Pancreas (tissue), 10 donors: Measurements from ENCODE around the gene PLD4. TPM values are rescaled to one million over a fixed set of nuclear protein-coding genes. Genes with fewer than 3 reads are reported as not detected.

Experiments used
- ATAC-seq, 4 donors: fragments of 200-7000 bp; cut with Tn5 transposase; one replicate each; pipeline versions ENCODE4 v1.8.0 to v1.9.1; 2020; ENCODE audit warnings: mild to moderate bottlenecking in 4 of 4, moderate library complexity in 4 of 4
- DNase-seq, 6 donors: peaks; one replicate each; pipeline ENCODE4 v3.0.0-alpha.2; 2020
- FAIRE-seq: peaks from 2 replicates; lab custom pipeline; 2012; peaks lifted over from hg19 to GRCh38; lab: Jason Lieb, UNC
- H3K27ac ChIP-seq, 4 donors: fragments of 200-600 bp; sonication (generic); 1 replicate in 3 of 4; 2 replicates in 1 of 4; pipeline versions ENCODE4 v1.5.0 to v1.8.0; 2020
- H3K27me3 ChIP-seq, 4 donors: fragments of 200-600 bp; one replicate each; pipeline ENCODE4 v1.8.0; 2021
- H3K36me3 ChIP-seq, 3 donors: fragments of 200-600 bp; sonication (generic) in 1 of 3; one replicate each; pipeline versions ENCODE4 v1.5.0 to v1.8.0; 2020 to 2021
- H3K4me1 ChIP-seq, 3 donors: fragments of 200-600 bp; one replicate each; pipeline ENCODE4 v1.8.0; 2021
- H3K4me3 ChIP-seq, 4 donors: fragments of 200-600 bp; sonication (generic) in 2 of 4; one replicate each; pipeline versions ENCODE4 v1.5.0 to v1.8.0; 2020 to 2021
- H3K9me3 ChIP-seq, 4 donors: fragments of 200-600 bp; one replicate each; pipeline ENCODE4 v1.8.0; 2021
- CTCF ChIP-seq, 4 donors: fragments of 200-600 bp; sonication (generic) in 3 of 4; IDR thresholded peaks; one replicate each; pipeline versions ENCODE4 v1.5.0 to v1.8.0; 2021; ENCODE audit warnings: antibody characterized with exemption in 4 of 4
- WGBS, 2 donors: extraction: QIAGEN DNeasy Blood & Tissue Kit; methylation state at CpG; one replicate each; pipeline ENCODE4 v1.1.7; 2013; 5-methylcytosine and 5-hydroxymethylcytosine counted together
- intact Hi-C, 3 donors: fragments of 100-400 bp; cut with DNase I; formaldehyde crosslinking; loops; one replicate each; pipeline versions ENCODE4 v1.11.1 to v1.14.2; 2022
- polyA plus RNA-seq, 2 donors: library from polyadenylated mRNA; stranded (reverse); fragments of 200-250 nt; gene quantifications; one replicate each; pipeline ENCODE4 v1.2.3, GENCODE V29; 2013
- total RNA-seq, 6 donors: library from RNA; stranded (reverse); fragmentation: NEBNext Ultra II Directional in 4 of 6; extraction: Animal tissue kit (Norgen Biotek cat#: 25700) in 4 of 6; gene quantifications; one replicate each; pipeline versions ENCODE4 v1.2.1 to v1.2.4, GENCODE V29; 2021 to 2023
- donor health status: healthy with polysubstance abuse.
- donor health status: DM: no; HTN: no; CAD: no; lungs with moderate emphysema.
- donor health status: DM: no; HTN: no; CAD: no.
- donor health status: control.
- donor health status: control.
- donor health status: Bipolar disorder and iron deficiency.
- donor health status: DM: yes; HTN: yes; CAD: no.
- donor health status: DM: no; HTN: no; CAD: no.
- donor health status: DM: no; HTN: no; CAD: no.
- donor health status: DM: yes; HTN: yes; CAD: no.

Gene PLD4
- total and polyA plus RNA-seq, 8 donors, result 0.19 to 12.5 (median 0.52) TPM

GRCh38 chr14:104966981-104967385 lies 42.3 kb downstream of the PLD4 start:
- Histone ChIP-seq H3K27me3 (no peaks in the 10 kb centered on the region), H3K27ac (no peak overlapping the region), H3K4me3 (no peak overlapping the region), H3K36me3 (no peaks in the 10 kb centered on the region), H3K4me1 (no peaks in the 10 kb centered on the region), H3K9me3 (no peaks in the 10 kb centered on the region)
- 48 to 56% methylated on average over 6 to 8 of the region's 8 CpGs for WGBS, 2 donors
- intact Hi-C loops, result no loop called here
- no peak for TF ChIP-seq CTCF (IDR thresholded peaks at IDR 0.05)
- ATAC-seq (no peak), FAIRE-seq (no peak), DNase-seq (peak in 3 of 6 donors; percentile 28 to 68 (median 46))

- Histone ChIP-seq H3K36me3 (no peaks in the 10 kb centered on the region), H3K27me3 (no peaks in the 10 kb centered on the region), H3K9me3 (no peaks in the 10 kb centered on the region), H3K4me1 (peaks cover 3 to 4% (median 4%) of the 10 kb centered on the region in 3 donors), H3K4me3 (peak overlapping the region in 1 of 4 donors; percentile 23), H3K27ac (peak overlapping the region in 1 of 4 donors; percentile 30)
- intact Hi-C loops, result no loop called here
- ATAC-seq (peak; percentile 22 to 34 (median 30)), FAIRE-seq (no peak), DNase-seq (peak in 4 of 6 donors; percentile 23 to 64 (median 50))
- 22 to 29% methylated on average over 36 of the region's 36 CpGs for WGBS, 2 donors
- TF ChIP-seq CTCF (IDR thresholded peaks at IDR 0.05), result no peak
Measured at GRCh38 chr14:104967386-104968152, 42.9 kb downstream of the PLD4 start.

GRCh38 chr14:104968153-104968527 lies 43.5 kb downstream of the PLD4 start:
- Histone ChIP-seq H3K27me3 (no peaks in the 10 kb centered on the region), H3K27ac (peak overlapping the region in 1 of 4 donors; percentile 30), H3K4me1 (peaks cover 8 to 10% (median 9%) of the 10 kb centered on the region in 3 donors), H3K36me3 (no peaks in the 10 kb centered on the region), H3K9me3 (no peaks in the 10 kb centered on the region), H3K4me3 (peak overlapping the region in 1 of 4 donors; percentile 23)
- no peak for TF ChIP-seq CTCF (IDR thresholded peaks at IDR 0.05)
- intact Hi-C loops, result no loop called here
- DNase-seq (peak in 4 of 6 donors; percentile 29 to 79 (median 70)), ATAC-seq (peak; percentile 6 to 43 (median 25)), FAIRE-seq (no peak)
- 23 to 46% methylated on average over 11 to 12 of the region's 12 CpGs for WGBS, 2 donors

- no peak overlapping the region for H3K27ac ChIP-seq
- no peaks in the 10 kb centered on the region for H3K27me3 ChIP-seq
- no peaks in the 10 kb centered on the region for H3K9me3 ChIP-seq
- no peak overlapping the region for H3K4me3 ChIP-seq
- ATAC-seq (no peak), FAIRE-seq (no peak), DNase-seq (peak in 3 of 6 donors; percentile 27 to 59 (median 51))
- H3K36me3 ChIP-seq, result no peaks in the 10 kb centered on the region
- no peak for TF ChIP-seq CTCF (IDR thresholded peaks at IDR 0.05)
- intact Hi-C loops, result no loop called here
- peaks cover 14 to 16% (median 14%) of the 10 kb centered on the region in 3 donors for H3K4me1 ChIP-seq
- 68 to 77% methylated on average over 21 of the region's 21 CpGs for WGBS, 2 donors
Measured at GRCh38 chr14:104968541-104969401, 44.1 kb downstream of the PLD4 start.
